ENCODE data around the gene CTLA4. TPM values are rescaled to one million over a fixed set of nuclear protein-coding genes. Genes with fewer than 3 reads are reported as not detected.
"Not testable (repeated sequence)": the region's sequence is repeated elsewhere in the genome, so short reads cannot be mapped to it uniquely, and the experiment has no call there.

Gene CTLA4
- polyA plus RNA-seq, 10 donors: 0.14 to 1.7 (median 0.35) TPM; not detected in 1

DNA sequence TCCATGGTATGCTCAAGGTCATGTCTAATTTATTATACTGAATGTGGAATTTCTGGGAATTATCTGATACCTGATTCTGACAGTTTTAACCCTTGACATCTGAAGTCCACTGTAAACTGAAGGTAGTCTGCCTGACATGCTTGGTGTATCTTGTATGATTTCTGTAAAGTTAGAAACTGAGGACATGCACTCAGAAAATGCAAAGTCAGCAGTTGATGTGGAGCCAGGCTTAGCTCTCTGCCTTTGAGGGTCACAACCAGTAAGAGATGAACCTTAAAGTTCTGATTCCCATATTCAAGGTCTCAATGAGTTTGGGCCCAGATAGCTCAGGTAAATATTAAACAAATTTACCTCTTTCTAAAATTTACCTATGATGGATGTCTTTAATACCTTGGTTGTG lies 12.3 kb upstream of the CTLA4 start:
- no peak for DNase-seq

DNA sequence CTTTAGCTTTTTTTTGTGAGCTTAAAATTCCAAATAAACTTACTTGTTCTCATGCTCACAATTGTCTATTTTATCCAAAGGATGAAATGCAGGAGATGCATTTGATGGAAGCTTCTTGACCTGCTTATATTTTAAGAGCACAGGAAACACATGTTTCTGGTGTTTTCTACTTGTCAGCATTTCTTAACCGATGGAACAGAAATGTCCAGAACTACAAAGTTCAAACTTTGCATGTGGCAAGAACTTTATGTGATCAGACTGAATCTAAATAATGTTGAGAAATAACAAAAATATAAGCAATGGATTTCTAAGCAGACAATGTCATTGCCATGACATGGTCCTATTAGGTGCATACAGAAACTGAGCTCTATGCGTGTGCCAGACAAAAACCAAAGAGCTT lies 9.9 kb upstream of the CTLA4 start:
- no peak for DNase-seq

DNA sequence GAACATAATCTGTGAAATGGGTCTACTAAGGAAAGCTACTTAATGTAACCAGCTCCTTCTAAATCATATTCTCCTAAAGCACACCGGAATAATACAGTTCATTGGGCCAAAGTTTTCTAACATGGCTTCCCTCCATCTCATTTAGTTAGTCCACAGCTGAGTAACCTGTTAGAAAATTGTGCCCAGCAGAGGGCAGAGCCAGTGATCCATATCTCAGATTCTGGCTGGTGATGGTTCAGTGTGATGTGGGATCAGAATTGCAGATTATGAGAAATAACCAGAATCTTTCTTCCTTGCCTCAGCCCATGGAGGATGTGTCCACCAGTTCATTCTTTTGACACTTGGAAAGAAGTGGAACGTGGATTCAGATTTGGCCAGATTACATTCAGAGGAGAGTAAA lies 9.4 kb upstream of the CTLA4 start:
- no peak for DNase-seq

DNA sequence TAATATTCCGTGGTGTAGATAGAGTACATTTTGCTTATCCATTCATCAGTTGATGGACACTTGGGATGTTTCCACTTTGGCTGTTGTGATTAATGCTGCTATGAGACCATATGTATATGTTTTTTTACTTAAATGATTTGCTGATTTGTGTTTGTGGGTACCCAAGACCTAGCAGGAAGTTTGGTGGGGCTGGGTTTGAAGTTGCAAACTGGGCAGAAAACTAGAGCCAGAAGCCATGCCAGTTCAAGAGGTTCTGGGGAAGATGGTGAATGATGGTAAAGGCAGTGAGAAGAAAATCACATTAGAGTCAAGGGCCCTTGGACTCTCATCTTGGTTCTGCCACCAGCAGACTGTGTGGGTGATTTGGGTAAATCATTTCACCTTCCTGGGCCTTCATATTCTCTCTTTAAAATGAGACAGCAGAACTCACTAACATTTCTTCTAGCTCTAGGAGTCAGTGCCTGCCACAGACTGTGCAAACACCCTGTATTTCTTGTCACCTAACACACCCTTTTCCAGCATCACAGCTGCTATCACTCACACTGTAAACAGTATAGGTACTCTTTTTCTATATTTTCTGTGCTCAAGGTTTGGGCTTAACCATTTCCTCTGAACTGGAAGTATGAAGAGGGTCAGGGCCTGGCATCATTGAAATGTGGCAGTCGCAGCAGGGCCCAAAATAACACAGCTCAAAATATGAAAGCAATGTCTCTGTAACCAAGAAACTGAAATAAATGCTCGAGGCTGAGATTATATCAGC lies 8.4 kb upstream of the CTLA4 start:
- DNase-seq: no peak

DNA sequence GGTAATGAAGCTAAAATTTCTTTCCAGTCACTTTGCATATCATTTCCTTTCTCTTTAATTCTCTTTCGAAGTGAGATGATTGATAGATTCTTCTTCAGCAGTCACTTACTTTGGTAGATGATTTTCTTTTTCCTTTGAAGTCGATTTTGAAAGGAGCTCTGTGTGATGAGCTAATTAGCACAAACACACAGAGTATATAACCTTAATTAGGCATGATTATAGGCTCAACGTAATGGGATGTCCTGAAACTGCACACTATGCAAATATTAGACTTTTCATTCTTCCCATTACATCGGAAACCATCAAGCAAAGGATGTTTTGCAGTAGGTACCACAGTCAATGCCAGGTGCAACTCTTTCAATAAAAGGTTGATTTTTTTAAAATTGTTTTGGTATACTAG lies 6.4 kb upstream of the CTLA4 start:
- no peak for DNase-seq

DNA sequence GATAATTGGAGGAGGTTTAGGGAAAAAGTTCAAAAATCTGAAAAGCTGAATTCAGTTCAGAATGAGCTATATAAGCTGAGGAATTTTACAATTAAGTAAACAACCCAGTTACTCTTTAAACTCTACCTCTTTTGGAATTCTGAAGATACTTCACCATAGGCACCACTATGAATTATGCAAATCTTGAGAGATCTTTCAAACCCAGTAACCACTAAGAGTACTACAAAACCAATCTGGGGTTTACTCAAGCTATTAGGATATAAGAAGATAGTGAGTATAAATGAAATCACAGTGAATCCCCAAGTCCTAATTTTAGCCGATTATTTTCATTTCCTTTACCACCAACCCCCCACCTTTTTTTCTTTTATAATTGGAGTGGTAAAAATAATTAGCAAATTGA lies 6.0 kb upstream of the CTLA4 start:
- DNase-seq: no peak

DNA sequence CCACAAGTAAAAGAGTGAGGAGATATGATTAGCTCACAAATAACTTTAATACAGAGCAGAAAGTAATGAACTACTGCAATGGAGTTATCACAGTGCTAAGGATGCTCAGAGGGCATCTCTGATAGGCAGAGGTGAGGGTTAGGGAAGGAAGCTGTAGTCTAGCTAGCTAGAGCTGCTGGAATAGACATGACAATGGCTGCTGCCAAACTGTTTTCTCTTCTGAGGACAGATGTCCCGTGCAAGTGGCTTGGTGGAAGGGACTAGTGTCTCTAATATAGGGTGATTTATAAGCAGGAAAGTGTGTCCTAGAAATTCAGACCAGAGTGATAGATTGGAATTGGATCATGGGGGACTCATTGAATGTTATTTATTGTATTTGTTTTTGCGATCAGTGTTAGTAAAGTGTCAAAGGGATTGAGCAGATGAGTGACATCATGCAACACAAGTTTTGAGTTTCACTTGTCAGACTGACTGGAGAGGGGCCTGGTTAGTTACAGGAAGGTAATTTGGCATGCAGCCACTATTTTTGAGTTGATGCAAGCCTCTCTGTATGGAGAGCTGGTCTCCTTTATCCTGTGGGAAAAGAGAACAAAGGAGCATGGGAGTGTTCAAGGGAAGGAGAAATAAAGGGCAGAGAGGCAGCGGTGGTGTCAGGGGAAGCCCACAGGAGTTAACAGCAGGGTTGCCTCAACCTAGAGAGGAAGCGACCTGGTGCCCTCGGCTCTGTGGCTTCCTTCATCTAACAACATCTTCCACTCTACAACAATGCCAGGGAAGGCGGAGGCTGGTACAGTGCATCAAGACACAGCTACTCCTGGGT lies 1.9 kb downstream of the CTLA4 start:
- DNase-seq: no peak

DNA sequence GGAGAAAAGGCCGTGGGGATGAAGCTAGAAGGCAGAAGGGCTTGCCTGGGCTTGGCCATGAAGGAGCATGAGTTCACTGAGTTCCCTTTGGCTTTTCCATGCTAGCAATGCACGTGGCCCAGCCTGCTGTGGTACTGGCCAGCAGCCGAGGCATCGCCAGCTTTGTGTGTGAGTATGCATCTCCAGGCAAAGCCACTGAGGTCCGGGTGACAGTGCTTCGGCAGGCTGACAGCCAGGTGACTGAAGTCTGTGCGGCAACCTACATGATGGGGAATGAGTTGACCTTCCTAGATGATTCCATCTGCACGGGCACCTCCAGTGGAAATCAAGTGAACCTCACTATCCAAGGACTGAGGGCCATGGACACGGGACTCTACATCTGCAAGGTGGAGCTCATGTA lies 2.9 kb downstream of the CTLA4 start:
- DNase-seq: no peak

DNA sequence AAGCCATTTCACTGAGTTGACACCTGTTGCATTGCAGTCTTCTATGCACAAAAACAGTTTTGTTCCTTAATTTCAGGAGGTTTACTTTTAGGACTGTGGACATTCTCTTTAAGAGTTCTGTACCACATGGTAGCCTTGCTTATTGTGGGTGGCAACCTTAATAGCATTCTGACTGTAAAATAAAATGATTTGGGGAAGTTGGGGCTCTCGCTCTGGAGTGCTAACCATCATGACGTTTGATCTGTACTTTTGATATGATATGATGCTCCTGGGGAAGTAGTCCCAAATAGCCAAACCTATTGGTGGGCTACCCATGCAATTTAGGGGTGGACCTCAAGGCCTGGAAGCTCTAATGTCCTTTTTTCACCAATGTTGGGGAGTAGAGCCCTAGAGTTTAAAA lies 3.4 kb downstream of the CTLA4 start:
- DNase-seq: no peak

DNA sequence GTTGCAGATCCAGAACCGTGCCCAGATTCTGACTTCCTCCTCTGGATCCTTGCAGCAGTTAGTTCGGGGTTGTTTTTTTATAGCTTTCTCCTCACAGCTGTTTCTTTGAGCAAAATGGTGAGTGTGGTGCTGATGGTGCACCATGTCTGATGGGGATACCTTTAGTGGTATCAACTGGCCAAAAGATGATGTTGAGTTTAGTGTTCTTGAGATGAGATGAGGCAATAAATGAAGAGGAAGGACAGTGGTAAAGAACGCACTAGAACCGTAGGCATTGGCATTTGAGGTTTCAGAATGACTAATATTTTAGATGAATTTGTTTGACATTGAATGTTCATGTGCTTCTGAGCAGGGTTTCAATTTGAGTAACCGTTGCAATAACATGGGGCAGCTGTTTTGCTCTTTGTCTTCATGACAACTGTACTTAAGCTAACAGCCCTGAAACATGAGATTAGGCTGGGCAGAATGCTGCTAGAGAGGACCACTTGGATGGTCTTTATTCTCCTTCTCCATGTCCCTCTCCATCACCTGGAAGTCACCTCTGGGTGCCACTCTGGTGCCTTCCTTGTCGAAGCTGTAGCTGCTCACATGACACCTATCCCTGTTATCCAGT lies 3.9 kb downstream of the CTLA4 start:
- DNase-seq: no peak

DNA sequence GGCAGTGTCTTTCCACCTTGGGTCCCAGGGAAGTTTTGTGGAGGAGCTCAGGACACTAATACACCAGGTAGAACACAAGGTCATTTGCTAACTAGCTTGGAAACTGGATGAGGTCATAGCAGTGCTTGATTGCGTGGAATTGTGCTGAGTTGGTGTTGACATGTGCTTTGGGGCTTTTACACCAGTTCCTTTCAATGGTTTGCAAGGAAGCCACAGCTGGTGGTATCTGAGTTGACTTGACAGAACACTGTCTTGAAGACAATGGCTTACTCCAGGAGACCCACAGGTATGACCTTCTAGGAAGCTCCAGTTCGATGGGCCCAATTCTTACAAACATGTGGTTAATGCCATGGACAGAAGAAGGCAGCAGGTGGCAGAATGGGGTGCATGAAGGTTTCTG lies 5.9 kb downstream of the CTLA4 start:
- DNase-seq: no peak

DNA sequence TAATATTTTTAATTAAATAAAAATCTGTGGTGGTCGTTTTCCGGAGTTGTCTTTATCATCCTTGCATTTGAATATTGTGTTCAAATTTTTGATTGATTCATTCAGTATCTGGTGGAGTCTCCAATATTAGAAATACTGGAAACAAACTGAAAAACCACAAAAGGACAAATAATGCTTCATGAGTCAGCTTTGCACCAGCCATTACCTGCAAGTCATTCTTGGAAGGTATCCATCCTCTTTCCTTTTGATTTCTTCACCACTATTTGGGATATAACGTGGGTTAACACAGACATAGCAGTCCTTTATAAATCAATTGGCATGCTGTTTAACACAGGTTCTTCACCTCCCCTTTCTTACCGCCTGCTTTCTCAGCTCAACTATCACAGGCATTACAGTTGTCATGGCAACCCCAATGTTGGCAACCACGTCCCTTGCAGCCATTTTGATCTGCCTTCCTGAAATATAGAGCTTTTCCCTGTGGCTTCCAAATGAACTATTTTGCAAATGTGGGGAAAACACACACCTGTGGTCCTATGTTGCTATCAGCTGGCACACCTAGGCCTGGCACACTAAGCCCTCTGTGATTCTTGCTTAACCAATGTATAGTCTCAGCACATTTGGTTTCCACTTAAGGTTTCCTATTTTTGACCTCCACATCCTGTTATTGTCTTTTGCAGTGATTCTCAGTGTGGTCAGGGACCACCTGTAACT lies 6.5 kb downstream of the CTLA4 start:
- no peak for DNase-seq

DNA sequence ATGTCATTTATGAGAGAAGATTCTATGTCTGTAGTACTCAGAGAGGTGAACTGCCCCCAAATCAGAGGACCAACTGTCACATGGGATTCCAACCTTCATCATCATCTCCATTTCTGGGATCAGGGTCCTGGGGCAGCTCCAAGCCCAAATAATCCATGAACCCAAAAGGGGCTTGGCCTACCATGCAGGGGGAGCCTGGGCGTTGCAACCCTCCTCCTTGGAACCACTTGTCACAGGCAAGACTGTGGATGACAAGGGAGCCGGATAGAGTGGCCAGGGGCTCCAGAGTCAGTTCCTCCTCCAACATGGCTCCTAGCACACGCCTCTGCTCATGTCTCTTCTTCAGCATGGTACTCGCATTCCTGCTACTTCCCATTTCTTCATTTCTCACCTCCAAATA lies 7.9 kb downstream of the CTLA4 start:
- DNase-seq: no peak

DNA sequence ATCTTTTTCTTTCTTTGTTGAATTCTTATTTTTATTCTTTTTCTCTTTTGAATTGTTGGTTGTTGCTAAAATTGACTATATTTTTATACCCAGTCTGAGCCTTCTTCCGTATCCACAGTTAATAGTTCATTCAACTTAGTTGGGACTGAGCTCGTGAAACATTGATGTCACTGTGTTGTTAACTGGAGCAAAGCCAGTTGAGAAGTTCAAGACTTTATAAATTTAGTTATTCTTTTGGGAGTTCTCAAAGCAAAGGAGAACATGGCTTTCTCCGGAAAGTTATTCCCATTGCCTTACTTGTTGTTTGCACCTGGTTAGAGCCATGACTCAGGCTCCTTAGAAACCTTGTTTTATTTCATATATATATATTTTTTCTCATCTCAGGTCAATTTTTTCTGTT lies 8.8 kb downstream of the CTLA4 start:
- DNase-seq: peak in 1 of 3 donors; percentile 41

DNA sequence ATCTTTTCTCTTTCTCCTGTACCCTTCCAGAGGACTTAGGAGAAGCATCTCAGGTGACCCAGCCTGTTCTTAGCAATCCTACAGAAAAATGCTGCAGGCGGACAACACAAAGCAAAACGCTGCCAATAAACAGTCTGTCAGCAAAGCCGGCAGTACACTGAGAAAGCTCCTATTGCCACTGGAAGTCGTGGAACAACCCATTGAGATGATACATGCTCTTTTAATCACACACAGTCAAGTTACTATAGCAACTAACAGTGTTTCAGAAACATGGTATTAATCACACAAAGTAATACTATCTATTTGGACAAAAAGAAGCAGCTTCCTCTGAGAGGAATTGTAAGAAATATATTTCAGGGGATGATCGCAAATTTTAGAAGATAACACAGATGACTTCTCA lies 10.5 kb downstream of the CTLA4 start:
- no peak for DNase-seq

DNA sequence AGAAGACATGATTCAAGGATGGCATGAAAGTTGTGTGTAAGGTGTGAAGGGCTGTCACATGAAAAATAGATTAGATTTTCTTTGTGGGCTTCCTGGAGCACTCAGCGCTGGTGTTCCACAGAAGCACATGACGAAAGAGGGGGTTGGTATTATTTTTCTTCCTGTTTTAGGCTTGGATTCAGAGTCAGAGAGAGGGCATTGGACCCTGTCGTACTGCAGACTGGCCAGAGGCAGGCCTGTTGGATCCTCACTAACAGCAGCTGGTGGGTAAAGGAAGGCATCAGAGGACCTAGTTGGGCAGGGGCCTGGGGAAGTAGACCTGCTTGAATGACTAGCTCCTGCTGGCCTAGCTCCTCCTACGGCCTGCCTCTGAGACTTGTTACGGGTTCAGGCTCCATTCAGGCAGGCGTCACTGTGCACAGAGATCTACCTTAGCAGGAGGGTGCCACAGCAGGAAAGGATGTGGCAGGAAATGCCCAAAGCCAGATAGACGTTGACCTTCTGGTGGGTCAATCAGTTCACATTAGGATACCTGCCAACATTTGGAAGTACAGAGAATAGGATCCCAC lies 13.1 kb downstream of the CTLA4 start:
- no peak for DNase-seq

DNA sequence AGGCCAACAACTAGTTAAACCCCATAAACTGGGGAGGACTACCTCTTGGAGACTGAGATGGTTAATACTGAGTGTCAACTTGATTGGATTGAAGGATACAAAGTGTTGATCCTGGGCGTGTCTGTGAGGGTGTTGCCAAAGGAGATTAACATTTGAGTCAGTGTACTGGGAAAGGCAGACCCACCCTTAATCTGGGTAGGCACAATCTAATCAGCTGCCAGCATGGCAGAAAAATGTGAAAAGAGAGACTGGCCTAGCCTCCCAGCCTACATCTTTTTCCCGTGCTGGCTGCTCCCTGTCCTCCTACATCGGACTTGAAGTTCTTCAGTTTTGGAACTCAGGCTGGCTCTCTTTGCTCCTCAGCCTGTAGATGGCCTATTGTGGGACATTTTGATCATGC lies 13.6 kb downstream of the CTLA4 start:
- not testable (repeated sequence) for DNase-seq

DNA sequence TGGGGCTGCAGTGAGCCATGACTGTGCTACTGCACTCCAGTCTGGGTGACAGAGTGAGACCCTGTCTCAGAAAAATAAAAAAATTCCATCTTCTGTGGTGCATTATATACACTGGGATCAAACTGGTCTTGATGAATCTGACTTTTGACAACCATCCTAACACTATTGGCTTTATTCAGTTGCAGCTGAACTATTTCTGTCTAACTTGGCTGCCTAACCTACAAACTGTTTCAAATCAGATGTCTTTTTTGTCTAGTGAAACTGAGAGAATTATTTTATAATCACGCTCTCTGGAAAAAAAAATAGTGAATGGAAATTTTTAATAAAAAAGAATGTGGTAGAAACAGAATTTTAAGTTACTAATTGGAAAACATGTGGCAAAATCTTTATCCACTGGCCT lies 15.0 kb downstream of the CTLA4 start:
- DNase-seq: no peak

DNA sequence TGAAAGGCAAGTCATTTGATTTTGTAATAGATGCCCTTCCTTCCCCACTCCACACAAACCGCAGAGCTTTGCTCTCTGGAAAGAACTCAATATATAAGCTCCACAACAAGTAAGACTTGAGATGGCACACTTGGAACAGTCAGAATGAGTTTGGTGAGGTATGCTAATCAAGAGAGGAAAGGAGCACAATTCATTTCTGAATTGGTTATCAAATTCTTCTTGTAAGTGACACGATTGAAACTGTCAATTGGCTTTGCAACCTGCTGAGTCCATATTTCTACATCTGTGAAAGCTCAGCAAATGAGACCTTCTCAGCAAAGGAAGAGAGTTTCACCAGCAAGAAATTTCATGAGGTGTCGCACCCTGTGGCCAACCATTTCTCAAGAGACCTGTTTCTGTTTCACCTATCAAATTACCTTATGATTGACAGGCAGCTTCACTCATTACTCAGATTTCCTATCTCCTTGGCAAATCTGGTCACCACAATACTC lies 19.1 kb downstream of the CTLA4 start:
- DNase-seq: no peak

DNA sequence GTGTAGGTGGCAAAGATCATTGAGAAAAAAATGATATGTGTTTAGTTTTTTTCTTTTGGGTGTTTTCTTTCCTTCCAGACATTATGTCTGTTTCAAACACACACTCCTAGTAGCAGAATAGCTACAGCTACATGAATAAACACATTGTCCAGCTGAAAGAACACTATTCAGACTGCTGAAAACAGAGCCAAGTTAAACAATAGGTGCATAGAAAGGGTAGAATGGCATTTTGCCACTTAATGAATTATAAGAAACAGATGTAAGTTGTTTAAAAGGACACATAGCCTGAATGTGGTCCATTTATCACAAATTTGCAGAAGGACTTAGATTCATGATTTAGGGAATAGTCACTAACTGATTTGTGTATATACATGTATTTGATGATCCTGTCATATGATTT lies 20.1 kb downstream of the CTLA4 start:
- DNase-seq: no peak

DNA sequence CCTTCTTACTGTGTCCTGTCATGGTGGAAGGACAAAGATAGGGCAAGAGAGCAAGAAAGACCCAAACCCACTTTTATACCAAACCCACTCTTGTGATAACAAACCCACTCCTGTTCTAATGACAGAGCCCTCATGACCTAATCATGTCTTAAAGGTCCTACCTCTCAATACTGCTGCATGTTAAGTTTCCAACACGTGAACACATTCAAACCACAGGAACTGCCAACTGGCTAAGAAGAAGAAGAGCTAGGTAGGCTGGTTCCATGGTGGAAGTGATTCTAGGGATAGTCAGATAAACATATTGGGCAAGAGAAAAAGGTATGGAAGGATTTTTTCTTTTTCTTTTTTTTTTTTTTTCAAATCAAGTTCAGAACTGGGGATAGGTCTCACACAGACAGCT lies 22.0 kb downstream of the CTLA4 start:
- DNase-seq: no peak

DNA sequence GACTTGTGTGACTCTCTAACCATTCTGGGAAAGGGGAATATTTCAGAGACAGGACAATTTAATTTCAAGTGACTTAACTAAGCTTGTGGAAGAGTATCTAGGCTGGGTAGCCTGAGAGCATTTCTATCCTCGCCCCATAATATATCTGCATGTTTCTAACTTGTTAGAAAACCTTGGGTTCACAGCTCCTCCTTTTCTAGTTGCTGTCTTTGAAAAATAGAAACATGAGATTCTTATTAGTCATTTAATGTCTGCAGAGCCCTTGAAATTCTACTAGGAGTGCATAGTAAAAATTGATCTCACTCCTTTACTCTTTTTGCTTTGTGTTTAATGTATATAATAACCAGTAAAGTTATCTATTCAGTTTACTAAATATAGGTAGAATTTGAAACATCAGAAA lies 22.4 kb downstream of the CTLA4 start:
- no peak for DNase-seq

Data from muscle of back (tissue), 11 donors.